ENCODE measurements around the gene MPG. TPM values are rescaled to one million over a fixed set of nuclear protein-coding genes. Genes with fewer than 3 reads are reported as not detected.

MPG gene
- total RNA-seq, 1 experiment from 2014 or later, result 32.6 TPM

DNA sequence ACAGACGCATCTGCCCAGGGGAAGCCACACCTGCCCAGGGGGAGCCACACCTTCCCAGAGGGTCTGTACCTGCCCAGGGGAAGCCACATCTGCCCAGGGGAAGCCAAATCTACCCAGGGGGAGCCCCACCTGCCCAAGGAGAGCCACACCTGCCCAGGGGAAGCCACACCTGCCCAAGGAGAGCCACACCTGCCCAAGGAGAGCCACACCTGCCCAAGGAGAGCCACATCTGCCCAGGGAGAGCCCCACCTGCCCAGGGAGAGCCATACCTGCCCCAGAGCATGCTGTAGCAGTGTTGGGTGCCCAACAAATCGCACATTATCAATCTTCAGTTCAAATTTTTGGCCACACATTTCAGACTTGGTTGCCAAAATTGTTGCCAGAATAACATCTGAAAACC, 40.8 kb downstream of the MPG start:
- ATAC-seq (no peak), DNase-seq (ENCODE audit: low read depth, low spot score) (no peak)
- Histone ChIP-seq H3K36me3 (ENCODE audit: control insufficient read depth in 1 of 2, insufficient read depth in 2 of 2, low read length in 2 of 2) (0 out of 4 replicates have a peak, but pooled peaks cover 0 to 6% of the 10 kb centered on the region in 2 experiments), H3K4me2 (ENCODE audit: low read length) (no peak overlapping the region), H3K9me3 (ENCODE audit: control insufficient read depth in 1 of 2, insufficient read depth in 1 of 2, low read depth in 1 of 2, low read length in 2 of 2) (no peaks in the 10 kb centered on the region), H4K20me1 (ENCODE audit: insufficient read depth) (no peaks in the 10 kb centered on the region), H3K9ac (ENCODE audit: low read length) (no peak overlapping the region), H2AFZ (ENCODE audit: low read depth, low read length, poor library complexity, severe bottlenecking) (no peak overlapping the region), H3K4me1 (ENCODE audit: control insufficient read depth in 1 of 2, insufficient read depth in 2 of 2, low read length in 2 of 2) (peaks cover 8 to 16% of the 10 kb centered on the region in 2 experiments; a peak in 3 of 4 replicates), H3K79me2 (ENCODE audit: insufficient read depth, low read length) (no peaks in the 10 kb centered on the region), H3K27ac (ENCODE audit: low read depth, low read length) (no peak overlapping the region), H3K9me2 (ENCODE audit: insufficient read depth) (no peaks in the 10 kb centered on the region), H3K4me3 (replicated peaks in 1 of 2; ENCODE audit: low read depth in 1 of 2, low read length in 2 of 2) (no peak overlapping the region), H3K27me3 (ENCODE audit: insufficient read depth, low read length) (no peaks in the 10 kb centered on the region)
- TF ChIP-seq CEBPB (IDR thresholded peaks at IDR 0.05; ENCODE audit: low read depth), result no peak
- no peak for TF ChIP-seq ELF1 (IDR thresholded peaks at IDR 0.05; ENCODE audit: borderline replicate concordance, low read depth)
- BruUV-seq (replicated peaks), result no TSS peak
- ChIA-PET RAD21 (ENCODE audit: low non-redundant PET in 1 of 2, low total read pairs in 2 of 2, uncharacterized antibody in 2 of 2, unreplicated experiment in 2 of 2) (no interaction called here), POLR2A (no interaction called here), CTCF (no interaction called here)
- intact Hi-C loops (cut with micrococcal nuclease), result no loop called here

DNA sequence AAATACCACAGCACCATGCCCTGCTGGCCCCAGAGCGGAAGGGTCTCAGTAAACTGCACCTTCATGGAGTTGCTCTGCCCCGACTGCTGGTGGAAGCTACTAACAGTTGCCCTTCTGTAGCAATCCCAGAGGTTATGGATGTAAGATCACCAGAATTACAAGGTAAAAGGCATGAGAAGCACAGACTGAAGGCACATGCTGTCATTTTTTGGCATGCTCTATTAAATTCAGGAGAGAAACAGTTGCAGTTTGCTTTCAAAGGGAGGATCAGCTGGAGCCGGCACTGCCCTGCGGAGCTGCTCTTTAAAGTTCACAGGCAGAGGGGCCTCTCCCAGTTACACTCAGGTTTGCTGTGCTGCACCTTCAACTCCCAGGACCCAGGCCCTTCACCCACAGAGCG, 41.3 kb downstream of the MPG start:
- TF ChIP-seq ELF1 (IDR thresholded peaks at IDR 0.05; ENCODE audit: borderline replicate concordance, low read depth) (no peak), SRF (IDR thresholded peaks at IDR 0.05; ENCODE audit: low read depth) (no peak), POLR2AphosphoS5 (IDR thresholded peaks at IDR 0.05; ENCODE audit: low read depth, low read length) (no peak), EZH2 (IDR thresholded peaks at IDR 0.05) (no peak), CBX3 (IDR thresholded peaks at IDR 0.05; ENCODE audit: low read depth) (no peak), EZH2phosphoT487 (IDR thresholded peaks at IDR 0.05; ENCODE audit: borderline replicate concordance) (no peak), YY1 (IDR thresholded peaks at IDR 0.05; ENCODE audit: extremely low read depth, insufficient replicate concordance, low read depth, low read length) (no peak), SIN3A (IDR thresholded peaks at IDR 0.05; ENCODE audit: low read depth) (no peak), POLR2A (IDR thresholded peaks at IDR 0.05; ENCODE audit: borderline replicate concordance, extremely low read depth, insufficient read depth, insufficient read length) (no peak)
- TF ChIP-seq, protein P1, sequence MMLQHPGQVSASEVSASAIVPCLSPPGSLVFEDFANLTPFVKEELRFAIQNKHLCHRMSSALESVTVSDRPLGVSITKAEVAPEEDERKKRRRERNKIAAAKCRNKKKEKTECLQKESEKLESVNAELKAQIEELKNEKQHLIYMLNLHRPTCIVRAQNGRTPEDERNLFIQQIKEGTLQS (IDR thresholded peaks at IDR 0.05), result no peak
- TF ChIP-seq, protein P2, sequence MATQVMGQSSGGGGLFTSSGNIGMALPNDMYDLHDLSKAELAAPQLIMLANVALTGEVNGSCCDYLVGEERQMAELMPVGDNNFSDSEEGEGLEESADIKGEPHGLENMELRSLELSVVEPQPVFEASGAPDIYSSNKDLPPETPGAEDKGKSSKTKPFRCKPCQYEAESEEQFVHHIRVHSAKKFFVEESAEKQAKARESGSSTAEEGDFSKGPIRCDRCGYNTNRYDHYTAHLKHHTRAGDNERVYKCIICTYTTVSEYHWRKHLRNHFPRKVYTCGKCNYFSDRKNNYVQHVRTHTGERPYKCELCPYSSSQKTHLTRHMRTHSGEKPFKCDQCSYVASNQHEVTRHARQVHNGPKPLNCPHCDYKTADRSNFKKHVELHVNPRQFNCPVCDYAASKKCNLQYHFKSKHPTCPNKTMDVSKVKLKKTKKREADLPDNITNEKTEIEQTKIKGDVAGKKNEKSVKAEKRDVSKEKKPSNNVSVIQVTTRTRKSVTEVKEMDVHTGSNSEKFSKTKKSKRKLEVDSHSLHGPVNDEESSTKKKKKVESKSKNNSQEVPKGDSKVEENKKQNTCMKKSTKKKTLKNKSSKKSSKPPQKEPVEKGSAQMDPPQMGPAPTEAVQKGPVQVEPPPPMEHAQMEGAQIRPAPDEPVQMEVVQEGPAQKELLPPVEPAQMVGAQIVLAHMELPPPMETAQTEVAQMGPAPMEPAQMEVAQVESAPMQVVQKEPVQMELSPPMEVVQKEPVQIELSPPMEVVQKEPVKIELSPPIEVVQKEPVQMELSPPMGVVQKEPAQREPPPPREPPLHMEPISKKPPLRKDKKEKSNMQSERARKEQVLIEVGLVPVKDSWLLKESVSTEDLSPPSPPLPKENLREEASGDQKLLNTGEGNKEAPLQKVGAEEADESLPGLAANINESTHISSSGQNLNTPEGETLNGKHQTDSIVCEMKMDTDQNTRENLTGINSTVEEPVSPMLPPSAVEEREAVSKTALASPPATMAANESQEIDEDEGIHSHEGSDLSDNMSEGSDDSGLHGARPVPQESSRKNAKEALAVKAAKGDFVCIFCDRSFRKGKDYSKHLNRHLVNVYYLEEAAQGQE (IDR thresholded peaks at IDR 0.05; ENCODE audit: low read depth), result no peak
- TF ChIP-seq, protein P3, sequence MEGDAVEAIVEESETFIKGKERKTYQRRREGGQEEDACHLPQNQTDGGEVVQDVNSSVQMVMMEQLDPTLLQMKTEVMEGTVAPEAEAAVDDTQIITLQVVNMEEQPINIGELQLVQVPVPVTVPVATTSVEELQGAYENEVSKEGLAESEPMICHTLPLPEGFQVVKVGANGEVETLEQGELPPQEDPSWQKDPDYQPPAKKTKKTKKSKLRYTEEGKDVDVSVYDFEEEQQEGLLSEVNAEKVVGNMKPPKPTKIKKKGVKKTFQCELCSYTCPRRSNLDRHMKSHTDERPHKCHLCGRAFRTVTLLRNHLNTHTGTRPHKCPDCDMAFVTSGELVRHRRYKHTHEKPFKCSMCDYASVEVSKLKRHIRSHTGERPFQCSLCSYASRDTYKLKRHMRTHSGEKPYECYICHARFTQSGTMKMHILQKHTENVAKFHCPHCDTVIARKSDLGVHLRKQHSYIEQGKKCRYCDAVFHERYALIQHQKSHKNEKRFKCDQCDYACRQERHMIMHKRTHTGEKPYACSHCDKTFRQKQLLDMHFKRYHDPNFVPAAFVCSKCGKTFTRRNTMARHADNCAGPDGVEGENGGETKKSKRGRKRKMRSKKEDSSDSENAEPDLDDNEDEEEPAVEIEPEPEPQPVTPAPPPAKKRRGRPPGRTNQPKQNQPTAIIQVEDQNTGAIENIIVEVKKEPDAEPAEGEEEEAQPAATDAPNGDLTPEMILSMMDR (IDR thresholded peaks at IDR 0.05 in 2 of 3, conservative IDR thresholded peaks at IDR 0.05 in 1 of 3; ENCODE audit: borderline replicate concordance in 1 of 3, insufficient read depth in 1 of 3, low read depth in 2 of 3, low read length in 2 of 3), result no peak

More for the DNA sequence above, 41.3 kb downstream of the MPG start:
- Histone ChIP-seq H3K9me2 (ENCODE audit: insufficient read depth) (no peaks in the 10 kb centered on the region), H3K4me1 (ENCODE audit: control insufficient read depth in 1 of 2, insufficient read depth in 2 of 2, low read length in 2 of 2) (peaks cover 7 to 12% of the 10 kb centered on the region in 2 experiments; a peak in 3 of 4 replicates), H3K4me3 (replicated peaks in 1 of 2; ENCODE audit: low read depth in 1 of 2, low read length in 2 of 2) (no peak overlapping the region), H3K36me3 (ENCODE audit: control insufficient read depth in 1 of 2, insufficient read depth in 2 of 2, low read length in 2 of 2) (0 out of 4 replicates have a peak, but pooled peaks cover 0 to 6% of the 10 kb centered on the region in 2 experiments), H3K4me2 (ENCODE audit: low read length) (no peak overlapping the region), H3K79me2 (ENCODE audit: insufficient read depth, low read length) (no peaks in the 10 kb centered on the region), H3K9ac (ENCODE audit: low read length) (no peak overlapping the region), H2AFZ (ENCODE audit: low read depth, low read length, poor library complexity, severe bottlenecking) (no peak overlapping the region), H3K9me3 (ENCODE audit: control insufficient read depth in 1 of 2, insufficient read depth in 1 of 2, low read depth in 1 of 2, low read length in 2 of 2) (no peaks in the 10 kb centered on the region), H3K27me3 (ENCODE audit: insufficient read depth, low read length) (no peaks in the 10 kb centered on the region), H4K20me1 (ENCODE audit: insufficient read depth) (no peaks in the 10 kb centered on the region), H3K27ac (ENCODE audit: low read depth, low read length) (no peak overlapping the region)
- no peak for DNase-seq (ENCODE audit: low read depth, low spot score)
- ChIA-PET CTCF (no interaction called here), RAD21 (ENCODE audit: low non-redundant PET in 1 of 2, low total read pairs in 2 of 2, uncharacterized antibody in 2 of 2, unreplicated experiment in 2 of 2) (no interaction called here), POLR2A (no interaction called here)
- intact Hi-C loops (cut with micrococcal nuclease), result no loop called here
- BruUV-seq (replicated peaks), result no TSS peak
- no peak for ATAC-seq
